Adrenal gland (tissue), 12 donors: Measurements from ENCODE around the gene PEX14. TPM values are rescaled to one million over a fixed set of nuclear protein-coding genes. Genes with fewer than 3 reads are reported as not detected.

ENCODE experiments used
- DNase-seq, 7 donors: peaks; one replicate each; pipeline ENCODE4 v3.0.0-alpha.2; 2019 to 2020
- H3K27ac ChIP-seq, 5 donors: fragments of 200-600 bp; sonication (generic) in 4 of 5; 1 replicate in 3 of 5; 2 replicates in 2 of 5; pipeline versions ENCODE4 v1.5.1 to v1.8.0; 2016 to 2020; ENCODE audit warnings: mild to moderate bottlenecking in 1 of 5
- H3K27me3 ChIP-seq: fragments of 200-600 bp; 2 replicates; pipeline ENCODE4 v1.8.0; 2021
- H3K36me3 ChIP-seq, 2 donors: fragments of 200-600 bp; replicated peaks in 1 of 2; 1 replicate in 1 of 2; 2 replicates in 1 of 2; pipeline versions ENCODE4 v1.5.1 to v1.8.0; 2018 to 2022
- H3K4me1 ChIP-seq, 2 donors: fragments of 200-600 bp; replicated peaks in 1 of 2; 1 replicate in 1 of 2; 2 replicates in 1 of 2; pipeline versions ENCODE4 v1.5.1 to v1.8.0; 2018 to 2021
- H3K4me3 ChIP-seq, 4 donors: fragments of 200-600 bp; sonication (generic) in 3 of 4; one replicate each; pipeline ENCODE4 v1.5.1; 2016 to 2018
- H3K9me3 ChIP-seq, 3 donors: fragments of 200-600 bp; sonication (generic) in 1 of 3; replicated peaks in 1 of 3; 1 replicate in 2 of 3; 2 replicates in 1 of 3; pipeline versions ENCODE4 v1.5.1 to v1.8.0; 2016 to 2021
- POLR2A ChIP-seq, 2 donors: fragments of 450-650 bp; IDR thresholded peaks; one replicate each; pipeline ENCODE4 v1.6.1; 2017; ENCODE audit warnings: antibody characterized with exemption in 2 of 2, mild to moderate bottlenecking in 2 of 2, moderate library complexity in 1 of 2
- WGBS, 4 donors: extraction: QIAGEN DNeasy Blood & Tissue Kit in 2 of 4; methylation state at CpG; one replicate each; pipeline versions ENCODE4 v1.1.5 to v1.1.7; 2013 to 2017; 5-methylcytosine and 5-hydroxymethylcytosine counted together
- intact Hi-C, 2 donors: fragments of 100-400 bp; cut with DNase I; formaldehyde crosslinking; loops; one replicate each; pipeline versions ENCODE4 v1.14.1 to v1.15.0; 2022 to 2023
- polyA plus RNA-seq, 3 donors: library from polyadenylated mRNA; stranded (reverse); fragments of 200-250 nt in 2 of 3; fragments of 350-450 nt in 1 of 3; fragmentation: Illumina TruSeq in 1 of 3; extraction: RNeasy Lipid Tissue Mini Kit (QIAGEN cat#74804) in 1 of 3; gene quantifications; one replicate each; pipeline ENCODE4 v1.2.3, GENCODE V29; 2013 to 2014
- total RNA-seq, 9 donors: library from RNA; depleted of rRNA in 4 of 9; stranded (reverse); fragments of >200 nt in 4 of 9; fragments of 120-200 nt in 1 of 9; fragmentation: NEBNext Ultra II Directional in 1 of 9; extraction: Animal tissue kit (Norgen Biotek cat#: 25700) in 1 of 9; gene quantifications; one replicate each; pipeline versions ENCODE4 v1.1.0 to v1.2.4, GENCODE V29; 2013 to 2023
- TF ChIP-seq, protein P1 (sequence below), 6 experiments: fragments of 450-650 bp in 4 of 6; fragments of 200-600 bp in 2 of 6; sonication (generic) in 1 of 6; IDR thresholded peaks; 1 replicate in 5 of 6; 2 replicates in 1 of 6; pipeline versions ENCODE4 v1.5.1 to v1.8.0; 2016 to 2021; ENCODE audit warnings: antibody characterized with exemption in 6 of 6, mild to moderate bottlenecking in 2 of 6, moderate library complexity in 1 of 6
- donor health status: healthy with polysubstance abuse.
- donor health status: Bipolar disorder and iron deficiency.
- donor health status: DM: yes; HTN: yes; CAD: no.
- donor health status: DM: no; HTN: no; CAD: no.
- donor health status: DM: no; HTN: no; CAD: no.
- donor health status: DM: yes; HTN: yes; CAD: no.

The PEX14 gene
- total and polyA plus RNA-seq, 12 donors: 9.7 to 23.9 (median 18.1) TPM

DNA sequence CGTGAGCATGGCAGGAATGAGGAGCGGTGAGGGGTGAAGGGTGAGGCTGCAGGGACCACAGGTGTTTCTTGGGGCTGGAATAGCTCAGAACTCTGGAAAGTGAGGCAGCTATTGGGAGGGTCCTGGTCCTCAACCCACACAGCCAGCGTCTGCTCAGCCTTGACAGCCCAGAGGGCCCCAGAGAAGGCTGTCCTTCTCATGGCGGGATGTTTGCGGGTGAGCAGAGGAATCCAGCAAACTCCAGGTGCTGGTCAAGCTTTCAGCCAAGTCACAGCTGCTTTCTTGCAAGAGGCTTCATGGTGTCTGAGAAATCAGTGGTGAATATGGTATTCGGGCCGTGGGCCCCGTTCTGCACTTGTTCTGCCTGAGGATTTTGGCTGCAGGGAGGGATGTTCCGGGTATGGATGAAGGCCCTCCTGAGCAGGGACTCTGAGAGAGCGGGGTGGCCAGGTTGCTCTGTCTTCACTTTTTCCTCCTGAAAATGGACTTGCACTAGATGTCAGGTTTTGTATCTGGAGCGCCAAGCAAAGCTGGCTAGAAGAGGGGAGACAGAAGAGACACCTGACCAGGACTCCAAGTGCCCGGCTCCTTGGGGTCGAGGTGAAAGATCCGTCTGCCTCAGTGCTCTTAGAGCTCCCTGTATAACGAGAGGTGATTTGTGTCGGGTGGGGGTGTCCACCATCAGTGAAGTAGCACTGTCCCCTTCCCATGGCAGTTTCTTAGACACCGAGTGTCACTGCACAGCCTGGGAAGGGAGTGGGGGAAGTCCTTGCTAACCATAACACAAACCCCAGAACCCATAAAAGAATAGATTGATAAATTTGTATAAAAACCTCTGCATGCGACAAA, 139.9 kb downstream of the PEX14 start:
- no peaks in the 10 kb centered on the region for H3K27me3 ChIP-seq
- intact Hi-C loops: no loop called here
- WGBS, 4 donors: 91 to 95% (median 94%) methylated on average over 18 of the region's 18 CpGs
- H3K9me3 ChIP-seq: no peaks in the 10 kb centered on the region
- H3K27ac ChIP-seq: no peak overlapping the region
- peaks cover 0 to 5% of the 10 kb centered on the region in 2 donors for H3K4me1 ChIP-seq
- no peaks in the 10 kb centered on the region for H3K36me3 ChIP-seq
- TF ChIP-seq POLR2A (IDR thresholded peaks at IDR 0.05): no peak
- TF ChIP-seq, protein P1, sequence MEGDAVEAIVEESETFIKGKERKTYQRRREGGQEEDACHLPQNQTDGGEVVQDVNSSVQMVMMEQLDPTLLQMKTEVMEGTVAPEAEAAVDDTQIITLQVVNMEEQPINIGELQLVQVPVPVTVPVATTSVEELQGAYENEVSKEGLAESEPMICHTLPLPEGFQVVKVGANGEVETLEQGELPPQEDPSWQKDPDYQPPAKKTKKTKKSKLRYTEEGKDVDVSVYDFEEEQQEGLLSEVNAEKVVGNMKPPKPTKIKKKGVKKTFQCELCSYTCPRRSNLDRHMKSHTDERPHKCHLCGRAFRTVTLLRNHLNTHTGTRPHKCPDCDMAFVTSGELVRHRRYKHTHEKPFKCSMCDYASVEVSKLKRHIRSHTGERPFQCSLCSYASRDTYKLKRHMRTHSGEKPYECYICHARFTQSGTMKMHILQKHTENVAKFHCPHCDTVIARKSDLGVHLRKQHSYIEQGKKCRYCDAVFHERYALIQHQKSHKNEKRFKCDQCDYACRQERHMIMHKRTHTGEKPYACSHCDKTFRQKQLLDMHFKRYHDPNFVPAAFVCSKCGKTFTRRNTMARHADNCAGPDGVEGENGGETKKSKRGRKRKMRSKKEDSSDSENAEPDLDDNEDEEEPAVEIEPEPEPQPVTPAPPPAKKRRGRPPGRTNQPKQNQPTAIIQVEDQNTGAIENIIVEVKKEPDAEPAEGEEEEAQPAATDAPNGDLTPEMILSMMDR (IDR thresholded peaks at IDR 0.05): no peak
- DNase-seq: no peak
- H3K4me3 ChIP-seq: no peak overlapping the region

DNA sequence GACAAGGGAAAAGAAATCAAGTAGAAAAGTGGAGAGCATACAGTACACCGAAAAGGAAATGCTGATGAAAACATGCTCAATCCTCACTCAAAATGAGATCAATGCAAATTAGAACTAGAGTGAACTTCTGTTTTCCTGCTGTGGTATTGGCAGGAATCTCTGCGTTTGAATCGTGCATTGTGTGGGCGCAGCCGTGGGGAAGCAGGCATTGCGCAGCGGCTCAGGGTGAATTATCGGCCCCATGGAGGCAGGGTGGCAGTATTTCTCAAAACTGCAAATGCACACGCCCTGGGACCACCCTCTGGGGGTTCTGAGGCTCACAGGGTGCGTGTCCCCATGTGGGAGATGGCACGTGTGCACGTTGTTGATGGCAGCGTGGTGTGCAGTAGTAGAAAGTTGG, 140.6 kb downstream of the PEX14 start:
- Histone ChIP-seq H3K27me3 (no peaks in the 10 kb centered on the region), H3K4me1 (peaks cover 0 to 5% of the 10 kb centered on the region in 2 donors), H3K9me3 (no peaks in the 10 kb centered on the region), H3K36me3 (no peaks in the 10 kb centered on the region), H3K27ac (no peak overlapping the region), H3K4me3 (no peak overlapping the region)
- no peak for TF ChIP-seq POLR2A (IDR thresholded peaks at IDR 0.05)
- TF ChIP-seq, protein P1 (IDR thresholded peaks at IDR 0.05): no peak
- no peak for DNase-seq
- intact Hi-C loops: no loop called here
- 85 to 97% (median 93%) methylated on average over 13 of the region's 13 CpGs for WGBS, 4 donors

DNA sequence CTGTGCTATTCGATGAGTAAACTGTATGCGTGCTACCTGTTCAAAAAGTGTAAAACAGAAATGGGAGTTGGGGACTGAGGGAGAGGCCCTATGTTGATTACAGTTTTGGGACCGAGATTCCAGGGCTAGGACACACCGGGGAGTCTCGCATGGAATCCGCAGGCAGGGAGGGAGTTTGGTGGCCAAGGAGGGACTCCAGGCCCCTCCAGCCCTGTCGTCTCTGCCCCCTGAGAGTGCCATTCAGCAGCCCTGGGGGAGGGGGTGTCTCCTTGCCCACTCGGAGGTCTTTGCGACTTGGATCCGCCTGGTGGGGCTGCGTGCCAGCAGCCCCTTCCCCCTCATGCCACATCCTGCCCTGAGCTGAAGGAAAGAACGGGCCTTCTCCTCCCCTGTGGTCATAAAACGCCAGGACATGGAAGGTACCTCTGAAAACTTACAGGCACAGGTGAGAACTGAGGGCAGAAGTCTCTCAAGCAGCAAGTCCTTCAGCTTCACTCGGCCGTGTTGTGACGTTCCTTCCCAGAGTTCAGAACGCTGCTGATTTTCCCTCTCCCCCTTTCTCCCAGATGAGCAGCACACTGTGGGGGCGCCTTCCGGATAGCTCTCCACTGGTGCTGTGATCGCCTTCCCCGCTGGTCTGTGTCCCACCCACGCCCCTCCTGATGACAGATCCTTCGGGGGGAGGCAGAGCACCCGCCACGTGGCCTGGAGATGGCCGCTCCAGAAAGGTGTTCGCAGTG, 141.4 kb downstream of the PEX14 start:
- WGBS, 4 donors: 91 to 96% (median 94%) methylated on average over 23 to 27 of the region's 27 CpGs
- no peaks in the 10 kb centered on the region for H3K4me1 ChIP-seq
- H3K36me3 ChIP-seq: no peaks in the 10 kb centered on the region
- H3K27me3 ChIP-seq: no peaks in the 10 kb centered on the region
- H3K4me3 ChIP-seq: no peak overlapping the region
- no peak for DNase-seq
- TF ChIP-seq, protein P1 (IDR thresholded peaks at IDR 0.05): no peak
- TF ChIP-seq POLR2A (IDR thresholded peaks at IDR 0.05): no peak
- no peak overlapping the region for H3K27ac ChIP-seq
- intact Hi-C loops: no loop called here
- H3K9me3 ChIP-seq: no peaks in the 10 kb centered on the region

DNA sequence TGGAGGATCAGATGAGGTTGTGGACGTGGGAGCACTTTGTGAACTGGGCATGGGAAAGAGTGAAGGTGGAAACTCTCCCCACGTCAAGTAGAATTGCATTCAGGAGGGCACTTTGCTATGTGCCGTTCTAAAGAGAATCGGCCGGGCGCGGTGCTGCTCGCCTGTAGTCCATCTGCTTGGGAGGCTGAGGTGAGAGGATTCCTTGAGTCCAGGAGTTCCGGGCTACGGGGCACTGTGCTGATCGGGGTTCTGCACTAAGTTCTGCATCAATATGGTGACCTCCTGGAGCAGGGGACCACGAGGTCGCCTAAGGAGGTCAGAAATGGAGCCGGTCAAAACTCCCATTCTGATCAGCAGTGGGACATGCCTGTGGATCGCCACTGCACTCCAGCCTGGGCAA, 141.9 kb downstream of the PEX14 start:
- Histone ChIP-seq H3K36me3 (no peaks in the 10 kb centered on the region), H3K27me3 (no peaks in the 10 kb centered on the region), H3K27ac (no peak overlapping the region), H3K4me1 (no peaks in the 10 kb centered on the region), H3K9me3 (no peaks in the 10 kb centered on the region), H3K4me3 (no peak overlapping the region)
- WGBS, 4 donors: 96 to 97% (median 97%) methylated on average over 15 of the region's 15 CpGs
- intact Hi-C loops: no loop called here
- DNase-seq: no peak
- no peak for TF ChIP-seq POLR2A (IDR thresholded peaks at IDR 0.05)
- TF ChIP-seq, protein P1 (IDR thresholded peaks at IDR 0.05): no peak
